ENCODE measurements around the gene AHRR. TPM values are rescaled to one million over a fixed set of nuclear protein-coding genes. Genes with fewer than 3 reads are reported as not detected.

Gene AHRR
- total RNA-seq, 6 experiments from 2014 or later = 0.06 to 0.81 (median 0.43) TPM

GRCh38 chr5:372996-373709, 51.6 kb downstream of the AHRR start:
- Histone ChIP-seq H3K36me3 (no peaks in the 10 kb centered on the region), H3K27me3 (no peaks in the 10 kb centered on the region), H3K27ac (no peak overlapping the region), H3K4me3 (no peak overlapping the region), H3K4me1 (no peaks in the 10 kb centered on the region), H3K9me3 (no peaks in the 10 kb centered on the region)
- intact Hi-C loops (cut with DNase I) = no loop called here
- WGBS (ENCODE audit: insufficient coverage, low coverage, low lambda C conversion rate, missing lambda C conversion rate) = 33% methylated on average over 3 of the region's 27 CpGs
- ATAC-seq (no peak), DNase-seq (peak in 1 of 3 donors; percentile 40)
- no peak for TF ChIP-seq CTCF (IDR thresholded peaks at IDR 0.05)
- no peak for TF ChIP-seq POLR2A (IDR thresholded peaks at IDR 0.05)

DNA sequence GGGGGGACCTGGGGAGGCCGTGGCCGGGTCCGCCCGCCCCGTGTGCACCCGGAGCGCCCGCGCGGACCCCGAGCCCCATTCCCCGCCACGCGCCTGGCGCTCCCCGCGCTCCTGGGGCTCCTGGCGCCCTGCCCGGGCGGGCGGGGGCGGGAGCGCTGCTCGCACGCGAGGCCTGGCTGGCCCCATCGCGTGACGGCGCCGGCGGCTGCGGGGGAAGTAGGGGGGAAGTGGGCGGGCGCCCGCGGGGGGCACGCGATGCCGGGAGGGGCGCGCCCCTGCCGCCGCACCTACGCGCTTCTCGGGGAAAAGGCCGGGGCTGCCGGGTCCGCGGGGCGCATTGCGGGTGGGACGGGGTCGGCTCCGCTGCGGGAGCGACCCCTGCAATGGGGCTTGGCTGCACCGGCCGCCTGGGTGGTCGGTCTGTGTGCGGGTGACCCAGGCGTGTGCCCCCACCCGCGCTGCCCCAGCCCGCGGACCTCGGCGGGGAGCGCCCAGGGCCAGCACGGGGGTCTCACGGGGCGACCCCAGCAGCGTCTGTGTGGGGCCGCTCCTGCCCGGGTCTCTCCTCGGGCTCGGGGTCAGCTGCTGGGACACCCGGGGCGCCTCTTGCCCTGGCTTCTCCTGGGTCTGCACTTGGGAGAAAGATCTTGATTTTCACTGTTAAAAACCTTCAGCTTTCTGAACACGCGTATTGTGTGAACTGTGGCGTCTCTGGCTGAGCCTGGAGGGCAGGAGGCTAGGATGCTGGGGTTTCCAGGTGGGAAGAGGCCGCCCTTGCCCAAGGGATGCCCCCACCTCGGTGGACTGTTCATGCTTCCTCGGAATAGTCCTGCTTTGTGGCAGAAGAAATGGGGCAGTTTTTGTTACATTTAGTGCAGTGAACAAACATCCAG, 52.4 kb downstream of the AHRR start:
- Histone ChIP-seq H3K27me3 (no peaks in the 10 kb centered on the region), H3K9me3 (no peaks in the 10 kb centered on the region), H3K27ac (no peak overlapping the region), H3K4me1 (no peaks in the 10 kb centered on the region), H3K4me3 (no peak overlapping the region), H3K36me3 (no peaks in the 10 kb centered on the region)
- intact Hi-C loops (cut with DNase I) = no loop called here
- DNase-seq (peak in 2 of 3 donors; percentile 33 to 40), ATAC-seq (peak in 2 of 4 donors; percentile 13 to 21)
- WGBS (ENCODE audit: insufficient coverage, low coverage, low lambda C conversion rate, missing lambda C conversion rate) = 13% methylated on average over 9 of the region's 86 CpGs
- TF ChIP-seq CTCF (IDR thresholded peaks at IDR 0.05) (no peak), POLR2A (IDR thresholded peaks at IDR 0.05) (no peak)

DNA sequence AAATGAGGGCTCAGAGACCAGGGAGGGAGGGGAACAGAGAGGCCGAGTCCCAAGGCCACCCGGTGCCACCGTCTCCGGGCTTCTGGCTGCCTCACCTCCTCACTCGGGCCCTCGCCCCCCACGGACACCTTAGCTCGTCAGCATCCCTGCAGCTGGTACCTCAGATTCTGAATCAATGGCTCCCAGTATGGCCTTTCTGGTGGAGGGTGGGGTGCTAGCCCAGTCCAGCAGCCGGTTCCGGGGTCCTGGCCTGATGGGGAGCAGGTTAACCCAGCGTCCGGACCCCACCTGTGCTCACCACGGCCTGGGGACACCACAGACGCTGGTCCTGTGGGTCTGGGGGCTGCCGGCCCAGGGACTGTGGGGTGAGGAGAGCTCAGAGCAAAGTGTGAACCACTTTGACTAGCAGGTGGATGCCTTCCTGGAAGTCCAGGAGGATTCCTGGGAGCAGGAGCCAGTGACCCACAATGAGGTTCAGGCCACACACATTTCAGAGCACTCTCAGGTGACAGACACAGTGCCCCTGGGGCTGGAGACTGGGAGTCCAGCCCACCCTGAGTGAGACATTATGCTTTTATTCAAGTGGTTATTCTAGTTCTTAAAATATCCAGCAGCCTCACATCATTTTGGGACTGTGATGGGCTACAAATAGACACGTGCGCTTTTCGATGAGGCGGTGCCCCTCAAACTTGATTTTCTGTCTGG, 53.3 kb downstream of the AHRR start:
- WGBS (ENCODE audit: insufficient coverage, low coverage, low lambda C conversion rate, missing lambda C conversion rate) = 74% methylated on average over 5 of the region's 19 CpGs
- Histone ChIP-seq H3K9me3 (no peaks in the 10 kb centered on the region), H3K4me1 (no peaks in the 10 kb centered on the region), H3K27me3 (no peaks in the 10 kb centered on the region), H3K27ac (no peak overlapping the region), H3K36me3 (no peaks in the 10 kb centered on the region), H3K4me3 (no peak overlapping the region)
- DNase-seq (peak in 2 of 3 donors; percentile 24 to 40), ATAC-seq (no peak)
- intact Hi-C loops (cut with DNase I) = no loop called here
- no peak for TF ChIP-seq CTCF (IDR thresholded peaks at IDR 0.05)
- TF ChIP-seq POLR2A (IDR thresholded peaks at IDR 0.05) = no peak

DNA sequence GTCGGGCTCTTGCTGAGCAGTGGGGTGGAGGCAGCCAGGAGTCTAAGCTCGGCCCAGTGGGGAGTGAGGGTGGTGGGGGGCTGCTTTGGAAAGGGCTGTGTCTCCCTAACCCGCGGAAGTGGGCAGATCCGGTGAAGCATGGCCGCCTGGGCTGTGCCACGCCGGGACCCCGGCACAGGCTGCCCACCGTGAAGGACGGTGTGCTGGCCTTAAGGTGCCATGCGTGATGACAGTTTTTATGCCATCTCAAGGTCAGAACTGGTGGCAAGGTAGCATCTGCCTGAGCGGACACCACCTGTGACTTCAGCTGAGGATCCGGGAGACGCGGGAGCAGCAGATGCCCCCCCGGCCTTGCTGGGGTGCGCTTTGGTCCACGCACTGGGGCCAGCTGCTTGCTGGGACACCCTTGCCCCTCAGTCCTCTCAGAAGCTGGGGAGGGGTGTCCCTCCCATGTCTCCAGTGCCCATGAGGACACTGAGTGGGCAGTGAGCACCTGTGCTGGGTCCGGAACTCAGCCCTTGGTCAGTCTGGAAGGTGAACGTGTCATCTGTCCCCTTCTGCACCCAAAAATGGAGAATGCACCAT, 53.9 kb downstream of the AHRR start:
- Histone ChIP-seq H3K4me3 (no peak overlapping the region), H3K4me1 (no peaks in the 10 kb centered on the region), H3K9me3 (no peaks in the 10 kb centered on the region), H3K27ac (no peak overlapping the region), H3K27me3 (no peaks in the 10 kb centered on the region), H3K36me3 (no peaks in the 10 kb centered on the region)
- 60% methylated on average over 1 of the region's 21 CpGs for whole genome bisulfite sequencing (ENCODE audit: insufficient coverage, low coverage, low lambda C conversion rate, missing lambda C conversion rate)
- DNase-seq (peak in 2 of 3 donors; percentile 32 to 49), ATAC-seq (no peak)
- TF ChIP-seq CTCF (IDR thresholded peaks at IDR 0.05) (no peak), POLR2A (IDR thresholded peaks at IDR 0.05) (no peak)
- intact Hi-C loops (cut with DNase I) = no loop called here
